NCI-H345 treated with DMSO at 0.1 percent for 48 hours (cell line): ENCODE data around the gene GNAZ.
"Not testable (repeated sequence)": the region's sequence is repeated elsewhere in the genome, so short reads cannot be mapped to it uniquely, and the experiment has no call there.

ENCODE experiments used
- DNase-seq: peaks from one replicate; lab custom pipeline; 2025; ENCODE audit not compliant: unreplicated experiment; lab: John Stamatoyannopoulos, UW

Gene GNAZ

GRCh38 chr22:23070418-23071229 lies at the start of gene GNAZ:
Gene GNAZ, plus strand, starts transcription at chr22:23070519. Its CDS starts 25,177 bp downstream, at chr22:23095696.
- no peak for DNase-seq

GRCh38 chr22:23020659-23021293 lies 49.5 kb upstream of the GNAZ start:
- DNase-seq, result no peak

- DNase-seq, result not testable (repeated sequence)
Measured at GRCh38 chr22:23021660-23022353, 48.5 kb upstream of the GNAZ start.

GRCh38 chr22:23023294-23023693 lies 47.0 kb upstream of the GNAZ start:
- no peak for DNase-seq

- DNase-seq, result no peak
Measured at GRCh38 chr22:23026777-23027176, 43.5 kb upstream of the GNAZ start.

- DNase-seq, result not testable (repeated sequence)
Measured at GRCh38 chr22:23027849-23028248, 42.5 kb upstream of the GNAZ start.

- no peak for DNase-seq
Measured at GRCh38 chr22:23029521-23030228, 40.6 kb upstream of the GNAZ start.

GRCh38 chr22:23031381-23031780 lies 38.9 kb upstream of the GNAZ start:
- DNase-seq, result no peak

- DNase-seq, result no peak
Measured at GRCh38 chr22:23031786-23032185, 38.5 kb upstream of the GNAZ start.

GRCh38 chr22:23032658-23033057 lies 37.7 kb upstream of the GNAZ start:
- no peak for DNase-seq

GRCh38 chr22:23033116-23033905 lies 37.0 kb upstream of the GNAZ start:
- no peak for DNase-seq

- DNase-seq, result no peak
Measured at GRCh38 chr22:23034621-23035556, 35.4 kb upstream of the GNAZ start.

- no peak for DNase-seq
Measured at GRCh38 chr22:23035557-23036277, 34.6 kb upstream of the GNAZ start.

- no peak for DNase-seq
Measured at GRCh38 chr22:23036684-23037428, 33.5 kb upstream of the GNAZ start.

GRCh38 chr22:23037429-23038333 lies 32.6 kb upstream of the GNAZ start:
- DNase-seq, result no peak

- DNase-seq, result no peak
Measured at GRCh38 chr22:23038334-23038642, 32.0 kb upstream of the GNAZ start.

- DNase-seq, result no peak
Measured at GRCh38 chr22:23038902-23039301, 31.4 kb upstream of the GNAZ start.
